ENCODE data around the gene ANKS1A. TPM values are rescaled to one million over a fixed set of nuclear protein-coding genes. Genes with fewer than 3 reads are reported as not detected.

The ANKS1A gene
- total RNA-seq, 1 experiment from 2014 or later = 26.5 TPM

DNA sequence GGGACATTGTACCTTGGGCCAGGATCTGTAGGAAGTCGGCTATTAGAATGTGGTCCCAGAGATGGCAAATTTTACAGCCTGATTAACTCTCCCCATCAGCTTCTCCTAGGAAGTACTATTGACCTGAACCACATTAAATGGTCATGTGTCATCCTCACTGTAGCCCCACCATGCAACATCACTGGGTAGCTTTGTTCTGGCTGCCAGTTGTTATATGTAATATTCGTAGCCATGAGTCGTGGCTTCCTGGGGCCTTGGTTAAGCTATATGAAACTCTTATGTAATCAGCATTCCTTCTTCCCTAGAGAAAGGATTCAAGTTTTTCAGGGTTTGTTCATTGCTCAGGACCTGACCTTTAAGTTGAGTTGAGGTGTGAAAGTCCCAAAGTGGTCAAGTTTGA lies 125.7 kb downstream of the ANKS1A start:
- H3K4me1 ChIP-seq (ENCODE audit: insufficient read depth, low read length) = peaks cover 7% of the 10 kb centered on the region
- no CpG with 5 or more reads among the region's 3 CpGs for WGBS (ENCODE audit: extremely low coverage, insufficient read length, low lambda C conversion rate)
- Mint-ChIP-seq H3K4me1 (peaks cover 14 to 29% of the 10 kb centered on the region in 2 experiments), H3K36me3 (ENCODE audit: insufficient read depth in 1 of 3, low read depth in 3 of 3) (peaks cover 7 to 21% (median 13%) of the 10 kb centered on the region in 3 experiments; a peak in 4 of 7 replicates), H3K4me3 (no peak overlapping the region), H3K27me3 (ENCODE audit: low read depth) (no peaks in the 10 kb centered on the region; the same call in 1 of the 2 replicates), H3K9me3 (no peaks in the 10 kb centered on the region), H3K27ac (peak overlapping the region in 1 of 3 experiments; percentile 50; a peak in 2 of 7 replicates)
- H2BK120ac ChIP-seq (ENCODE audit: low read depth, low read length, poor library complexity, severe bottlenecking) = no peak overlapping the region
- H3K79me2 ChIP-seq (ENCODE audit: insufficient read depth, low read length) = no peaks in the 10 kb centered on the region
- no peak overlapping the region for H4K5ac ChIP-seq (ENCODE audit: insufficient read length, low read depth, low read length)
- H3K14ac ChIP-seq (ENCODE audit: insufficient read depth, low read length) = no peak overlapping the region
- no peaks in the 10 kb centered on the region for H3K79me1 ChIP-seq (ENCODE audit: insufficient read depth, low read depth, low read length, poor library complexity, severe bottlenecking)
- H2AFZ ChIP-seq (ENCODE audit: low read length) = no peak overlapping the region
- TF ChIP-seq, protein P1, sequence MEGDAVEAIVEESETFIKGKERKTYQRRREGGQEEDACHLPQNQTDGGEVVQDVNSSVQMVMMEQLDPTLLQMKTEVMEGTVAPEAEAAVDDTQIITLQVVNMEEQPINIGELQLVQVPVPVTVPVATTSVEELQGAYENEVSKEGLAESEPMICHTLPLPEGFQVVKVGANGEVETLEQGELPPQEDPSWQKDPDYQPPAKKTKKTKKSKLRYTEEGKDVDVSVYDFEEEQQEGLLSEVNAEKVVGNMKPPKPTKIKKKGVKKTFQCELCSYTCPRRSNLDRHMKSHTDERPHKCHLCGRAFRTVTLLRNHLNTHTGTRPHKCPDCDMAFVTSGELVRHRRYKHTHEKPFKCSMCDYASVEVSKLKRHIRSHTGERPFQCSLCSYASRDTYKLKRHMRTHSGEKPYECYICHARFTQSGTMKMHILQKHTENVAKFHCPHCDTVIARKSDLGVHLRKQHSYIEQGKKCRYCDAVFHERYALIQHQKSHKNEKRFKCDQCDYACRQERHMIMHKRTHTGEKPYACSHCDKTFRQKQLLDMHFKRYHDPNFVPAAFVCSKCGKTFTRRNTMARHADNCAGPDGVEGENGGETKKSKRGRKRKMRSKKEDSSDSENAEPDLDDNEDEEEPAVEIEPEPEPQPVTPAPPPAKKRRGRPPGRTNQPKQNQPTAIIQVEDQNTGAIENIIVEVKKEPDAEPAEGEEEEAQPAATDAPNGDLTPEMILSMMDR (conservative IDR thresholded peaks at IDR 0.05) = no peak
- no peaks in the 10 kb centered on the region for H3K9me3 ChIP-seq (ENCODE audit: control insufficient read depth, low read depth, low read length)
- no peak overlapping the region for H3K56ac ChIP-seq (ENCODE audit: insufficient read length, low read depth, low read length)
- no peak overlapping the region for H3T11ph ChIP-seq (ENCODE audit: low read length)
- no peak overlapping the region for H3K23ac ChIP-seq (ENCODE audit: insufficient read length, low read depth, low read length)
- no peak overlapping the region for H3K18ac ChIP-seq (ENCODE audit: insufficient read length, low read depth, low read length)
- no peak overlapping the region for H3K27ac ChIP-seq (ENCODE audit: insufficient read length, low read depth, low read length)
- no peak overlapping the region for H2BK15ac ChIP-seq (ENCODE audit: low read depth, low read length)
- no peak overlapping the region for H4K91ac ChIP-seq (ENCODE audit: insufficient read length, low read depth, low read length)
- no peak for DNase-seq
- H3K27me3 ChIP-seq (ENCODE audit: insufficient read depth, low read length) = no peaks in the 10 kb centered on the region
- no peak overlapping the region for H2BK12ac ChIP-seq (ENCODE audit: insufficient read length, low read depth, low read length)
- H2AK5ac ChIP-seq (ENCODE audit: insufficient read length, low read length) = no peak overlapping the region
- H2BK20ac ChIP-seq (ENCODE audit: low read depth, low read length, poor library complexity, severe bottlenecking) = no peak overlapping the region
- H3K23me2 ChIP-seq (ENCODE audit: insufficient read length, low read depth, low read length, poor library complexity, severe bottlenecking) = no peaks in the 10 kb centered on the region
- no peak overlapping the region for H3K9ac ChIP-seq (ENCODE audit: extremely low read depth, insufficient read length, low read length)
- no peak overlapping the region for H3K4me2 ChIP-seq (ENCODE audit: insufficient read depth, insufficient read length, low read length)
- H4K8ac ChIP-seq (replicated peaks; ENCODE audit: insufficient read length, low read depth, low read length) = no peak overlapping the region
- no peak overlapping the region for H2BK5ac ChIP-seq (ENCODE audit: insufficient read length, low read length)
- H4K20me1 ChIP-seq (ENCODE audit: control insufficient read depth, insufficient read depth, insufficient read length) = no peaks in the 10 kb centered on the region
- no peak overlapping the region for H3K4ac ChIP-seq (ENCODE audit: low read depth, low read length)

Data from H9 (cell line).